Smooth muscle cell (in vitro differentiated cells): ENCODE results near the gene FZD10. TPM values are rescaled to one million over a fixed set of nuclear protein-coding genes. Genes with fewer than 3 reads are reported as not detected.
A peak's percentile ranks its signal among the peaks of the same experiment; 100 is the strongest.

Source experiments
- DNase-seq: peaks from one replicate; lab custom pipeline; 2025; ENCODE audit not compliant: unreplicated experiment; lab: John Stamatoyannopoulos, UW
- H2AFZ ChIP-seq: fragments of 200-600 bp; sonication (generic); 2 replicates; pipeline ENCODE4 v1.6.0; 2016; ENCODE audit warnings: antibody characterized with exemption, low read depth, mild to moderate bottlenecking
- H3F3A ChIP-seq: fragments of 200-600 bp; sonication (generic); 2 replicates; pipeline ENCODE4 v1.6.0; 2017; ENCODE audit warnings: antibody characterized with exemption, low read depth
- H3K27ac ChIP-seq: fragments of 200-600 bp; sonication (generic); 2 replicates; pipeline ENCODE4 v1.5.1; 2016; ENCODE audit warnings: low read depth, mild to moderate bottlenecking
- H3K27me3 ChIP-seq: fragments of 200-600 bp; sonication (generic); 2 replicates; pipeline ENCODE4 v1.6.1; 2016; ENCODE audit warnings: low read depth, mild to moderate bottlenecking
- H3K36me3 ChIP-seq: fragments of 200-600 bp; sonication (generic); 2 replicates; pipeline ENCODE4 v1.5.1; 2016; ENCODE audit warnings: low read depth
- H3K4me1 ChIP-seq: fragments of 200-600 bp; sonication (generic); 2 replicates; pipeline ENCODE4 v1.5.1; 2016; ENCODE audit warnings: low read depth
- H3K4me2 ChIP-seq: fragments of 200-600 bp; sonication (generic); 2 replicates; pipeline ENCODE4 v1.6.0; 2016; ENCODE audit warnings: mild to moderate bottlenecking
- H3K4me3 ChIP-seq: fragments of 200-600 bp; sonication (generic); 2 replicates; pipeline ENCODE4 v1.5.1; 2016; ENCODE audit warnings: mild to moderate bottlenecking
- H3K79me2 ChIP-seq: fragments of 200-600 bp; sonication (generic); 2 replicates; pipeline ENCODE4 v1.6.0; 2016; ENCODE audit warnings: low read depth, mild to moderate bottlenecking
- H3K9ac ChIP-seq: fragments of 200-600 bp; sonication (generic); 2 replicates; pipeline ENCODE4 v1.6.0; 2016; ENCODE audit warnings: low read depth
- H3K9me3 ChIP-seq: fragments of 200-600 bp; sonication (generic); replicated peaks from 2 replicates; pipeline ENCODE4 v1.5.1; 2016; ENCODE audit warnings: low read depth
- H4K20me1 ChIP-seq: fragments of 200-600 bp; sonication (generic); 2 replicates; pipeline ENCODE4 v1.6.0; 2016; ENCODE audit warnings: low read depth
- CTCF ChIP-seq: fragments of 200-600 bp; sonication (generic); IDR thresholded peaks from 2 replicates; pipeline ENCODE4 v1.5.1; 2017; ENCODE audit warnings: borderline replicate concordance, mild to moderate bottlenecking, antibody characterized with exemption; ENCODE audit not compliant: insufficient read depth, poor library complexity, severe bottlenecking
- WGBS: methylation state at CpG from one replicate; pipeline ENCODE4 v1.1.7; 2016; ENCODE audit warnings: low lambda C conversion rate; 5-methylcytosine and 5-hydroxymethylcytosine counted together
- polyA plus RNA-seq: library from polyadenylated mRNA; unstranded; fragments of >200 nt; fragmentation: Nextera tagmentation; extraction: Ambion mirVana; gene quantifications from 2 replicates; pipeline ENCODE4 v1.2.1, GENCODE V29; 2016
- total RNA-seq: library from RNA; depleted of rRNA; stranded (reverse); fragments of >200 nt; gene quantifications from 2 replicates; pipeline ENCODE4 v1.2.3, GENCODE V29; 2014

FZD10 gene
- total and polyA plus RNA-seq, 2 experiments from 2014 or later = 1.7 to 1.9 TPM

GRCh38 chr12:130137040-130138018 is 24.9 kb upstream of the FZD10 start:
- 56% methylated on average over 26 of the region's 26 CpGs for WGBS
- Histone ChIP-seq H3K4me1 (no peaks in the 10 kb centered on the region), H3K9me3 (no peaks in the 10 kb centered on the region), H2AFZ (no peak overlapping the region), H3K9ac (no peak overlapping the region), H3K79me2 (no peaks in the 10 kb centered on the region), H3K36me3 (no peaks in the 10 kb centered on the region), H3K27me3 (peaks cover 13% of the 10 kb centered on the region), H3F3A (no peaks in the 10 kb centered on the region), H4K20me1 (no peaks in the 10 kb centered on the region), H3K27ac (no peak overlapping the region), H3K4me2 (no peak overlapping the region), H3K4me3 (no peak overlapping the region)
- DNase-seq = no peak
- no peak for TF ChIP-seq CTCF

- H3F3A ChIP-seq = no peaks in the 10 kb centered on the region
- no peak overlapping the region for H3K4me2 ChIP-seq
- DNase-seq = no peak
- H3K9ac ChIP-seq = no peak overlapping the region
- H3K27ac ChIP-seq = no peak overlapping the region
- no peaks in the 10 kb centered on the region for H3K9me3 ChIP-seq
- peaks cover 9% of the 10 kb centered on the region for H3K27me3 ChIP-seq
- H3K4me3 ChIP-seq = no peak overlapping the region
- no peak for TF ChIP-seq CTCF
- no peaks in the 10 kb centered on the region for H3K79me2 ChIP-seq
- H3K4me1 ChIP-seq = no peaks in the 10 kb centered on the region
- WGBS = 95% methylated on average over 20 of the region's 20 CpGs
- H4K20me1 ChIP-seq = no peaks in the 10 kb centered on the region
- no peaks in the 10 kb centered on the region for H3K36me3 ChIP-seq
- H2AFZ ChIP-seq = no peak overlapping the region
Measured at GRCh38 chr12:130138478-130138877, 23.8 kb upstream of the FZD10 start.

GRCh38 chr12:130139567-130140421 is 22.5 kb upstream of the FZD10 start:
- no peaks in the 10 kb centered on the region for H3K36me3 ChIP-seq
- H3F3A ChIP-seq = no peaks in the 10 kb centered on the region
- no peaks in the 10 kb centered on the region for H3K9me3 ChIP-seq
- no peak overlapping the region for H3K9ac ChIP-seq
- peak overlapping the region; percentile 56 for H3K27ac ChIP-seq
- peak overlapping the region; percentile 14 for H2AFZ ChIP-seq
- no peaks in the 10 kb centered on the region for H4K20me1 ChIP-seq
- peaks cover 9% of the 10 kb centered on the region for H3K27me3 ChIP-seq
- H3K4me3 ChIP-seq = no peak overlapping the region
- peak overlapping the region; percentile 28 for H3K4me2 ChIP-seq
- TF ChIP-seq CTCF = no peak
- WGBS = 63% methylated on average over 24 of the region's 25 CpGs
- H3K4me1 ChIP-seq = no peaks in the 10 kb centered on the region
- no peak for DNase-seq
- H3K79me2 ChIP-seq = no peaks in the 10 kb centered on the region
